ENCODE measurements around the gene SLC39A5. TPM values are rescaled to one million over a fixed set of nuclear protein-coding genes. Genes with fewer than 3 reads are reported as not detected.

Gene SLC39A5
- total and polyA plus RNA-seq, 2 of the 13 experiments (the other 11 are each of a cell fraction or from before 2014, with no cell fraction given): 59.7 to 101 TPM

GRCh38 chr12:56237552-56237951, 7.7 kb downstream of the SLC39A5 start:
- no TSS peak for BruUV-seq (replicated peaks)
- Histone ChIP-seq H3K4me2 (ENCODE audit: low read depth, low read length) (no peak overlapping the region), H3K4me1 (ENCODE audit: insufficient read depth, low read length) (peaks cover 12% of the 10 kb centered on the region), H3K27me3 (ENCODE audit: control insufficient read depth in 1 of 2, insufficient read depth in 2 of 2, low read length in 2 of 2) (no peaks in the 10 kb centered on the region), H3K36me3 (replicated peaks in 1 of 2; ENCODE audit: control insufficient read depth in 1 of 2, insufficient read depth in 2 of 2, low read length in 2 of 2) (peaks cover 8 to 24% of the 10 kb centered on the region in 2 experiments), H4K20me1 (ENCODE audit: insufficient read depth, low read length) (no peaks in the 10 kb centered on the region), H2AFZ (ENCODE audit: low read length) (no peak overlapping the region), H3K4me3 (replicated peaks in 1 of 3; ENCODE audit: insufficient read depth in 1 of 3, low read depth in 2 of 3, low read length in 3 of 3) (no peak overlapping the region), H3K9me3 (ENCODE audit: low read length) (no peaks in the 10 kb centered on the region), H3K9ac (ENCODE audit: insufficient read depth, low read depth, low read length) (no peak overlapping the region), H3K79me2 (ENCODE audit: insufficient read depth, low read length) (peaks cover 2% of the 10 kb centered on the region), H3K27ac (ENCODE audit: extremely low read length, insufficient read depth, low read length) (no peak overlapping the region)
- DNase-seq (ENCODE audit: low spot score) (no peak), ATAC-seq (no peak; the same call in 2 of the 3 replicates), FAIRE-seq (no peak)
- in situ Hi-C loops (cut with HindIII; ENCODE audit: extremely low pct_ligation_motif_present, low pct_unique_long_range_greater_than_20kb): no loop called here
- ChIA-PET POLR2A (no interaction called here), CTCF (ENCODE audit: low intra/inter-chr PET ratio, low total read pairs) (no interaction called here)
- TF ChIP-seq CBX2 (IDR thresholded peaks at IDR 0.05; ENCODE audit: low read depth, low read length) (no peak), CBX2 (CRISPR knock-in tag; IDR thresholded peaks at IDR 0.05; ENCODE audit: low read depth) (no peak), AGO2 (optimal IDR thresholded peaks at IDR 0.05; ENCODE audit: low read depth, low read length) (peak; percentile 40), RBFOX2 (IDR thresholded peaks at IDR 0.05; ENCODE audit: low read depth, low read length) (peak; percentile 50; the same call in 1 of the 2 replicates), HNRNPL (IDR thresholded peaks at IDR 0.05; ENCODE audit: low read depth, low read length) (0 out of 2 replicates have a peak, but pooled peaks have one; percentile 24)
- intact Hi-C loops (cut with micrococcal nuclease; ENCODE audit: unreplicated experiment): no loop called here
- WGBS (ENCODE audit: low lambda C conversion rate): 98% methylated on average over 9 of the region's 11 CpGs

- no peak overlapping the region for H2AFZ ChIP-seq (ENCODE audit: low read length)
- no peak for DNase-seq (ENCODE audit: low spot score)
- CTCF ChIA-PET (ENCODE audit: low intra/inter-chr PET ratio, low total read pairs): no interaction called here
- POLR2A ChIA-PET: interaction anchor here (0.6 kb wide), 1 partner anchor 11 kb away, joined by 3 read pairs; no protein-coding TSS in a partner anchor
- no peak for TF ChIP-seq NCOR1 (IDR thresholded peaks at IDR 0.05; ENCODE audit: borderline replicate concordance, low read length)
- peaks cover 21 to 42% of the 10 kb centered on the region in 2 experiments for H3K36me3 ChIP-seq (replicated peaks in 1 of 2; ENCODE audit: control insufficient read depth in 1 of 2, insufficient read depth in 2 of 2, low read length in 2 of 2)
- H3K9me3 ChIP-seq (ENCODE audit: low read length): no peaks in the 10 kb centered on the region
- no peaks in the 10 kb centered on the region for H4K20me1 ChIP-seq (ENCODE audit: insufficient read depth, low read length)
- H3K4me1 ChIP-seq (ENCODE audit: insufficient read depth, low read length): peaks cover 26% of the 10 kb centered on the region
- no peaks in the 10 kb centered on the region; a peak in 1 of 5 replicates for H3K27me3 ChIP-seq (ENCODE audit: control insufficient read depth in 1 of 2, insufficient read depth in 2 of 2, low read length in 2 of 2)
- intact Hi-C loops (cut with micrococcal nuclease; ENCODE audit: unreplicated experiment) (no loop called here), in situ Hi-C loops (cut with HindIII; ENCODE audit: extremely low pct_ligation_motif_present, low pct_unique_long_range_greater_than_20kb) (no loop called here)
- BruUV-seq (replicated peaks): TSS peak; percentile 14
- H3K9ac ChIP-seq (ENCODE audit: insufficient read depth, low read depth, low read length): no peak overlapping the region
- no peak overlapping the region for H3K4me3 ChIP-seq (replicated peaks in 1 of 3; ENCODE audit: insufficient read depth in 1 of 3, low read depth in 2 of 3, low read length in 3 of 3)
- 96% methylated on average over 9 of the region's 9 CpGs for WGBS (ENCODE audit: low lambda C conversion rate)
- no peak overlapping the region for H3K27ac ChIP-seq (ENCODE audit: extremely low read length, insufficient read depth, low read length)
- H3K4me2 ChIP-seq (ENCODE audit: low read depth, low read length): no peak overlapping the region
- ATAC-seq: no peak
- H3K79me2 ChIP-seq (ENCODE audit: insufficient read depth, low read length): no peaks in the 10 kb centered on the region
- no peak for FAIRE-seq
These were observed 11.8 kb downstream of the SLC39A5 start for GRCh38 chr12:56241424-56242303.

All from HepG2 (cell line).